GM19328 (cell line): ENCODE measurements around the gene CBX6.
"Not testable (repeated sequence)": the region's sequence is repeated elsewhere in the genome, so short reads cannot be mapped to it uniquely, and the experiment has no call there.

ENCODE experiments used
- ATAC-seq: cut with Tn5 transposase; IDR thresholded peaks from one replicate; pipeline ENCODE4 v1.9.1; 2021; ENCODE audit warnings: mild to moderate bottlenecking, moderate library complexity; ENCODE audit not compliant: unreplicated experiment

Gene CBX6

GRCh38 chr22:38872172-38872830 lies at the start of gene CBX6:
Gene CBX6, minus strand, starts transcription at chr22:38872216. Its CDS starts 26 bp downstream, at chr22:38872190.
- peak; percentile 62 for ATAC-seq

GRCh38 chr22:38921806-38922205 lies 49.8 kb upstream of the CBX6 start:
- no peak for ATAC-seq

GRCh38 chr22:38921120-38921519 lies 49.1 kb upstream of the CBX6 start:
- ATAC-seq, result no peak

GRCh38 chr22:38919631-38920190 lies 47.7 kb upstream of the CBX6 start:
- ATAC-seq, result no peak

GRCh38 chr22:38911434-38911833 lies 39.4 kb upstream of the CBX6 start:
- no peak for ATAC-seq

GRCh38 chr22:38907767-38908166 lies 35.8 kb upstream of the CBX6 start:
- ATAC-seq, result no peak

GRCh38 chr22:38906052-38906451 lies 34.0 kb upstream of the CBX6 start:
- ATAC-seq, result no peak

- ATAC-seq, result not testable (repeated sequence)
Measured at GRCh38 chr22:38904052-38904617, 32.1 kb upstream of the CBX6 start.

- no peak for ATAC-seq
Measured at GRCh38 chr22:38901111-38901641, 29.2 kb upstream of the CBX6 start.

- no peak for ATAC-seq
Measured at GRCh38 chr22:38900677-38901076, 28.7 kb upstream of the CBX6 start.

GRCh38 chr22:38891256-38891655 lies 19.2 kb upstream of the CBX6 start:
- ATAC-seq, result no peak

- no peak for ATAC-seq
Measured at GRCh38 chr22:38890377-38890776, 18.4 kb upstream of the CBX6 start.

GRCh38 chr22:38886333-38886732 lies 14.3 kb upstream of the CBX6 start:
- no peak for ATAC-seq

- no peak for ATAC-seq
Measured at GRCh38 chr22:38882972-38883622, 11.1 kb upstream of the CBX6 start.

- no peak for ATAC-seq
Measured at GRCh38 chr22:38881997-38882879, 10.2 kb upstream of the CBX6 start.

- no peak for ATAC-seq
Measured at GRCh38 chr22:38881464-38881871, 9.5 kb upstream of the CBX6 start.

GRCh38 chr22:38879961-38880360 lies 7.9 kb upstream of the CBX6 start:
- no peak for ATAC-seq

GRCh38 chr22:38879108-38879729 lies 7.2 kb upstream of the CBX6 start:
- no peak for ATAC-seq

GRCh38 chr22:38878001-38878400 lies 6.0 kb upstream of the CBX6 start:
- ATAC-seq, result no peak

GRCh38 chr22:38874529-38875222 lies 2.7 kb upstream of the CBX6 start:
- ATAC-seq, result no peak
